ENCODE measurements around the gene AURKA. TPM values are rescaled to one million over a fixed set of nuclear protein-coding genes. Genes with fewer than 3 reads are reported as not detected.

The AURKA gene
- total and polyA plus RNA-seq, 9 of the 15 experiments (the other 6 are each of a cell fraction or from before 2014, with no cell fraction given) = 72.7 to 162 (median 113) TPM

DNA sequence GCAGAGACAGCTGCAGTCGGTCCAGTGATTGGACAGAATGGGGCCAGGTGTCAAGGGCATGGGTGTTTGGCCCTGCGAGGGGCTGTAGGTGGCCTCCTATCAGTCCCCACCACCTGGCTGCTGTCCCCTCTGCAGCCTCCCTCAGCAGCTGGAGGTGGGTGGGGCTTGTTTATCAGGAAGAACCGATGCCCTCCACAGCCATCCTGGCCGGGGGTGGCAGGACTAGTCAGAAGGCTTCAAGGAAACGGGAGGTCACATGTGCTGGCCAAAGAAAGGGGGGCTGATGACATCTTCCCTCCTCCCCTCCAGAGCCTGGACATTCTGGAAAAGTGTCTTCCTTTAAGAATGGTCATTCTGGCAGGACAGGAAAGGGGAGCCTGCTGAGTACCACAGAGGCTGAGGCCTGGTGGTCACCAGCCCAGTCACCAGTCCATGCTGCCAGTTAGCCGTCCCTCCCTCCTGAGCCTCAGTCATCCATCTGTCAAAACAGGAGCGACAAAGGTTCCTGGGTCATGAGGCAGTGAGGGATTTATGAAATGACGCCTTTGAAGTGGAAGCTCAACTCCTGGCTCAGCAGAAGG lies 29.1 kb downstream of the AURKA start (continued):
- TF ChIP-seq, protein P1, sequence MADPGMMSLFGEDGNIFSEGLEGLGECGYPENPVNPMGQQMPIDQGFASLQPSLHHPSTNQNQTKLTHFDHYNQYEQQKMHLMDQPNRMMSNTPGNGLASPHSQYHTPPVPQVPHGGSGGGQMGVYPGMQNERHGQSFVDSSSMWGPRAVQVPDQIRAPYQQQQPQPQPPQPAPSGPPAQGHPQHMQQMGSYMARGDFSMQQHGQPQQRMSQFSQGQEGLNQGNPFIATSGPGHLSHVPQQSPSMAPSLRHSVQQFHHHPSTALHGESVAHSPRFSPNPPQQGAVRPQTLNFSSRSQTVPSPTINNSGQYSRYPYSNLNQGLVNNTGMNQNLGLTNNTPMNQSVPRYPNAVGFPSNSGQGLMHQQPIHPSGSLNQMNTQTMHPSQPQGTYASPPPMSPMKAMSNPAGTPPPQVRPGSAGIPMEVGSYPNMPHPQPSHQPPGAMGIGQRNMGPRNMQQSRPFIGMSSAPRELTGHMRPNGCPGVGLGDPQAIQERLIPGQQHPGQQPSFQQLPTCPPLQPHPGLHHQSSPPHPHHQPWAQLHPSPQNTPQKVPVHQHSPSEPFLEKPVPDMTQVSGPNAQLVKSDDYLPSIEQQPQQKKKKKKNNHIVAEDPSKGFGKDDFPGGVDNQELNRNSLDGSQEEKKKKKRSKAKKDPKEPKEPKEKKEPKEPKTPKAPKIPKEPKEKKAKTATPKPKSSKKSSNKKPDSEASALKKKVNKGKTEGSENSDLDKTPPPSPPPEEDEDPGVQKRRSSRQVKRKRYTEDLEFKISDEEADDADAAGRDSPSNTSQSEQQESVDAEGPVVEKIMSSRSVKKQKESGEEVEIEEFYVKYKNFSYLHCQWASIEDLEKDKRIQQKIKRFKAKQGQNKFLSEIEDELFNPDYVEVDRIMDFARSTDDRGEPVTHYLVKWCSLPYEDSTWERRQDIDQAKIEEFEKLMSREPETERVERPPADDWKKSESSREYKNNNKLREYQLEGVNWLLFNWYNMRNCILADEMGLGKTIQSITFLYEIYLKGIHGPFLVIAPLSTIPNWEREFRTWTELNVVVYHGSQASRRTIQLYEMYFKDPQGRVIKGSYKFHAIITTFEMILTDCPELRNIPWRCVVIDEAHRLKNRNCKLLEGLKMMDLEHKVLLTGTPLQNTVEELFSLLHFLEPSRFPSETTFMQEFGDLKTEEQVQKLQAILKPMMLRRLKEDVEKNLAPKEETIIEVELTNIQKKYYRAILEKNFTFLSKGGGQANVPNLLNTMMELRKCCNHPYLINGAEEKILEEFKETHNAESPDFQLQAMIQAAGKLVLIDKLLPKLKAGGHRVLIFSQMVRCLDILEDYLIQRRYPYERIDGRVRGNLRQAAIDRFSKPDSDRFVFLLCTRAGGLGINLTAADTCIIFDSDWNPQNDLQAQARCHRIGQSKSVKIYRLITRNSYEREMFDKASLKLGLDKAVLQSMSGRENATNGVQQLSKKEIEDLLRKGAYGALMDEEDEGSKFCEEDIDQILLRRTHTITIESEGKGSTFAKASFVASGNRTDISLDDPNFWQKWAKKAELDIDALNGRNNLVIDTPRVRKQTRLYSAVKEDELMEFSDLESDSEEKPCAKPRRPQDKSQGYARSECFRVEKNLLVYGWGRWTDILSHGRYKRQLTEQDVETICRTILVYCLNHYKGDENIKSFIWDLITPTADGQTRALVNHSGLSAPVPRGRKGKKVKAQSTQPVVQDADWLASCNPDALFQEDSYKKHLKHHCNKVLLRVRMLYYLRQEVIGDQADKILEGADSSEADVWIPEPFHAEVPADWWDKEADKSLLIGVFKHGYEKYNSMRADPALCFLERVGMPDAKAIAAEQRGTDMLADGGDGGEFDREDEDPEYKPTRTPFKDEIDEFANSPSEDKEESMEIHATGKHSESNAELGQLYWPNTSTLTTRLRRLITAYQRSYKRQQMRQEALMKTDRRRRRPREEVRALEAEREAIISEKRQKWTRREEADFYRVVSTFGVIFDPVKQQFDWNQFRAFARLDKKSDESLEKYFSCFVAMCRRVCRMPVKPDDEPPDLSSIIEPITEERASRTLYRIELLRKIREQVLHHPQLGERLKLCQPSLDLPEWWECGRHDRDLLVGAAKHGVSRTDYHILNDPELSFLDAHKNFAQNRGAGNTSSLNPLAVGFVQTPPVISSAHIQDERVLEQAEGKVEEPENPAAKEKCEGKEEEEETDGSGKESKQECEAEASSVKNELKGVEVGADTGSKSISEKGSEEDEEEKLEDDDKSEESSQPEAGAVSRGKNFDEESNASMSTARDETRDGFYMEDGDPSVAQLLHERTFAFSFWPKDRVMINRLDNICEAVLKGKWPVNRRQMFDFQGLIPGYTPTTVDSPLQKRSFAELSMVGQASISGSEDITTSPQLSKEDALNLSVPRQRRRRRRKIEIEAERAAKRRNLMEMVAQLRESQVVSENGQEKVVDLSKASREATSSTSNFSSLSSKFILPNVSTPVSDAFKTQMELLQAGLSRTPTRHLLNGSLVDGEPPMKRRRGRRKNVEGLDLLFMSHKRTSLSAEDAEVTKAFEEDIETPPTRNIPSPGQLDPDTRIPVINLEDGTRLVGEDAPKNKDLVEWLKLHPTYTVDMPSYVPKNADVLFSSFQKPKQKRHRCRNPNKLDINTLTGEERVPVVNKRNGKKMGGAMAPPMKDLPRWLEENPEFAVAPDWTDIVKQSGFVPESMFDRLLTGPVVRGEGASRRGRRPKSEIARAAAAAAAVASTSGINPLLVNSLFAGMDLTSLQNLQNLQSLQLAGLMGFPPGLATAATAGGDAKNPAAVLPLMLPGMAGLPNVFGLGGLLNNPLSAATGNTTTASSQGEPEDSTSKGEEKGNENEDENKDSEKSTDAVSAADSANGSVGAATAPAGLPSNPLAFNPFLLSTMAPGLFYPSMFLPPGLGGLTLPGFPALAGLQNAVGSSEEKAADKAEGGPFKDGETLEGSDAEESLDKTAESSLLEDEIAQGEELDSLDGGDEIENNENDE (IDR thresholded peaks at IDR 0.05; ENCODE audit: low read depth, low read length) = no peak
- no peak for TF ChIP-seq ZNF224 (CRISPR knock-in tag; IDR thresholded peaks at IDR 0.05)
- TF ChIP-seq ZNF311 (CRISPR knock-in tag; IDR thresholded peaks at IDR 0.05) = peak; percentile 62; the same call in 1 of the 2 replicates
- TF ChIP-seq NR2C1 (IDR thresholded peaks at IDR 0.05) = peak; percentile 66
- TF ChIP-seq NR2C1 (tag; IDR thresholded peaks at IDR 0.05) = peak; percentile 68
- TF ChIP-seq, protein P2, sequence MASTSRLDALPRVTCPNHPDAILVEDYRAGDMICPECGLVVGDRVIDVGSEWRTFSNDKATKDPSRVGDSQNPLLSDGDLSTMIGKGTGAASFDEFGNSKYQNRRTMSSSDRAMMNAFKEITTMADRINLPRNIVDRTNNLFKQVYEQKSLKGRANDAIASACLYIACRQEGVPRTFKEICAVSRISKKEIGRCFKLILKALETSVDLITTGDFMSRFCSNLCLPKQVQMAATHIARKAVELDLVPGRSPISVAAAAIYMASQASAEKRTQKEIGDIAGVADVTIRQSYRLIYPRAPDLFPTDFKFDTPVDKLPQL (IDR thresholded peaks at IDR 0.05; ENCODE audit: extremely low read depth, insufficient read length) = no peak
- TF ChIP-seq, protein P3, sequence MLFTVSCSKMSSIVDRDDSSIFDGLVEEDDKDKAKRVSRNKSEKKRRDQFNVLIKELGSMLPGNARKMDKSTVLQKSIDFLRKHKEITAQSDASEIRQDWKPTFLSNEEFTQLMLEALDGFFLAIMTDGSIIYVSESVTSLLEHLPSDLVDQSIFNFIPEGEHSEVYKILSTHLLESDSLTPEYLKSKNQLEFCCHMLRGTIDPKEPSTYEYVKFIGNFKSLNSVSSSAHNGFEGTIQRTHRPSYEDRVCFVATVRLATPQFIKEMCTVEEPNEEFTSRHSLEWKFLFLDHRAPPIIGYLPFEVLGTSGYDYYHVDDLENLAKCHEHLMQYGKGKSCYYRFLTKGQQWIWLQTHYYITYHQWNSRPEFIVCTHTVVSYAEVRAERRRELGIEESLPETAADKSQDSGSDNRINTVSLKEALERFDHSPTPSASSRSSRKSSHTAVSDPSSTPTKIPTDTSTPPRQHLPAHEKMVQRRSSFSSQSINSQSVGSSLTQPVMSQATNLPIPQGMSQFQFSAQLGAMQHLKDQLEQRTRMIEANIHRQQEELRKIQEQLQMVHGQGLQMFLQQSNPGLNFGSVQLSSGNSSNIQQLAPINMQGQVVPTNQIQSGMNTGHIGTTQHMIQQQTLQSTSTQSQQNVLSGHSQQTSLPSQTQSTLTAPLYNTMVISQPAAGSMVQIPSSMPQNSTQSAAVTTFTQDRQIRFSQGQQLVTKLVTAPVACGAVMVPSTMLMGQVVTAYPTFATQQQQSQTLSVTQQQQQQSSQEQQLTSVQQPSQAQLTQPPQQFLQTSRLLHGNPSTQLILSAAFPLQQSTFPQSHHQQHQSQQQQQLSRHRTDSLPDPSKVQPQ (CRISPR knock-in tag; IDR thresholded peaks at IDR 0.05; ENCODE audit: borderline replicate concordance) = peak; percentile 27; the same call in 1 of the 2 replicates
- TF ChIP-seq, protein P4, sequence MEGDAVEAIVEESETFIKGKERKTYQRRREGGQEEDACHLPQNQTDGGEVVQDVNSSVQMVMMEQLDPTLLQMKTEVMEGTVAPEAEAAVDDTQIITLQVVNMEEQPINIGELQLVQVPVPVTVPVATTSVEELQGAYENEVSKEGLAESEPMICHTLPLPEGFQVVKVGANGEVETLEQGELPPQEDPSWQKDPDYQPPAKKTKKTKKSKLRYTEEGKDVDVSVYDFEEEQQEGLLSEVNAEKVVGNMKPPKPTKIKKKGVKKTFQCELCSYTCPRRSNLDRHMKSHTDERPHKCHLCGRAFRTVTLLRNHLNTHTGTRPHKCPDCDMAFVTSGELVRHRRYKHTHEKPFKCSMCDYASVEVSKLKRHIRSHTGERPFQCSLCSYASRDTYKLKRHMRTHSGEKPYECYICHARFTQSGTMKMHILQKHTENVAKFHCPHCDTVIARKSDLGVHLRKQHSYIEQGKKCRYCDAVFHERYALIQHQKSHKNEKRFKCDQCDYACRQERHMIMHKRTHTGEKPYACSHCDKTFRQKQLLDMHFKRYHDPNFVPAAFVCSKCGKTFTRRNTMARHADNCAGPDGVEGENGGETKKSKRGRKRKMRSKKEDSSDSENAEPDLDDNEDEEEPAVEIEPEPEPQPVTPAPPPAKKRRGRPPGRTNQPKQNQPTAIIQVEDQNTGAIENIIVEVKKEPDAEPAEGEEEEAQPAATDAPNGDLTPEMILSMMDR (IDR thresholded peaks at IDR 0.05 in 2 of 3, conservative IDR thresholded peaks at IDR 0.05 in 1 of 3; ENCODE audit: insufficient read depth in 2 of 3, low read depth in 1 of 3, low read length in 3 of 3) = no peak
- TF ChIP-seq, protein P5, sequence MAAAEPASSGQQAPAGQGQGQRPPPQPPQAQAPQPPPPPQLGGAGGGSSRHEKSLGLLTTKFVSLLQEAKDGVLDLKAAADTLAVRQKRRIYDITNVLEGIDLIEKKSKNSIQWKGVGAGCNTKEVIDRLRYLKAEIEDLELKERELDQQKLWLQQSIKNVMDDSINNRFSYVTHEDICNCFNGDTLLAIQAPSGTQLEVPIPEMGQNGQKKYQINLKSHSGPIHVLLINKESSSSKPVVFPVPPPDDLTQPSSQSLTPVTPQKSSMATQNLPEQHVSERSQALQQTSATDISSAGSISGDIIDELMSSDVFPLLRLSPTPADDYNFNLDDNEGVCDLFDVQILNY (CRISPR knock-in tag; IDR thresholded peaks at IDR 0.05) = no peak

All from K562 (cell line).